OCI-LY7 (cell line): Measurements from ENCODE around the gene EML2. TPM values are rescaled to one million over a fixed set of nuclear protein-coding genes. Genes with fewer than 3 reads are reported as not detected.
A peak's percentile ranks its signal among the peaks of the same experiment; 100 is the strongest.

Experiments used
- BruUV-seq: library from RNA; stranded (reverse); fragments of 400-500 nt; replicated peaks from 2 replicates; lab custom pipeline; 2021; lab: Mats Ljungman, UMichigan
- CTCF ChIA-PET: fragments of 300-600 bp; sonication (Branson Sonifier 250); formaldehyde crosslinking; loops from one replicate; lab custom pipeline; 2022; ENCODE audit warnings: antibody characterized with exemption; ENCODE audit not compliant: unreplicated experiment; lab: Charles Lee
- POLR2A ChIA-PET: fragments of 300-600 bp; sonication (Branson Sonifier 250); formaldehyde crosslinking; loops from one replicate; lab custom pipeline; 2022; ENCODE audit warnings: antibody characterized with exemption; lab: Charles Lee
- DNase-seq: peaks from one replicate; pipeline ENCODE4 v3.0.0-alpha.2; 2015; ENCODE audit warnings: low spot score
- H2AFZ ChIP-seq: fragments of 200-600 bp; sonication (generic), shearing (Covaris generic); 2 replicates; pipeline ENCODE4 v1.6.1; 2014; ENCODE audit warnings: mild to moderate bottlenecking, antibody characterized with exemption, low read length, moderate library complexity
- H3K27ac ChIP-seq: fragments of 200-600 bp; sonication (generic); 2 replicates; pipeline ENCODE4 v1.5.1; 2014; ENCODE audit warnings: mixed run types, low read depth, mild to moderate bottlenecking, moderate library complexity, low read length, inconsistent platforms; ENCODE audit not compliant: poor library complexity, severe bottlenecking
- H3K36me3 ChIP-seq: fragments of 200-600 bp; sonication (generic); 2 replicates; pipeline ENCODE4 v1.6.1; 2014; ENCODE audit warnings: mild to moderate bottlenecking, antibody characterized with exemption, low read length, moderate library complexity, mixed read lengths; ENCODE audit not compliant: insufficient read depth
- H3K4me1 ChIP-seq: fragments of 200-600 bp; sonication (generic); 2 replicates; pipeline ENCODE4 v1.5.1; 2014; ENCODE audit warnings: mild to moderate bottlenecking, low read length; ENCODE audit not compliant: insufficient read depth, poor library complexity, severe bottlenecking
- H3K4me2 ChIP-seq: fragments of 200-600 bp; sonication (generic); 2 replicates; pipeline ENCODE4 v1.6.1; 2014; ENCODE audit warnings: mild to moderate bottlenecking, low read length
- H3K4me3 ChIP-seq: fragments of 200-600 bp; sonication (generic); 2 replicates; pipeline ENCODE4 v1.5.1; 2014; ENCODE audit warnings: mild to moderate bottlenecking, low read depth, low read length; ENCODE audit not compliant: poor library complexity, severe bottlenecking
- H3K79me2 ChIP-seq: fragments of 200-600 bp; sonication (generic); 2 replicates; pipeline ENCODE4 v1.6.1; 2016; ENCODE audit warnings: low read depth, mild to moderate bottlenecking, low read length, moderate library complexity, mixed read lengths; ENCODE audit not compliant: insufficient read depth
- H3K9me2 ChIP-seq: fragments of 200-600 bp; sonication (generic); 2 replicates; pipeline ENCODE4 v1.6.1; 2016; ENCODE audit warnings: mild to moderate bottlenecking, low read length, mixed read lengths; ENCODE audit not compliant: insufficient read depth
- H3K9me3 ChIP-seq: fragments of 200-600 bp; sonication (generic); 2 replicates; pipeline ENCODE4 v1.6.1; 2014; ENCODE audit warnings: mild to moderate bottlenecking, mixed run types, low read length, mixed read lengths
- H4K20me1 ChIP-seq: fragments of 200-600 bp; sonication (generic); 2 replicates; pipeline ENCODE4 v1.6.1; 2014; ENCODE audit warnings: mild to moderate bottlenecking, antibody characterized with exemption, low read length, moderate library complexity, mixed read lengths; ENCODE audit not compliant: insufficient read depth
- EZH2phosphoT487 ChIP-seq: fragments of 200-600 bp; sonication (generic); IDR thresholded peaks from 2 replicates; pipeline ENCODE4 v1.6.1; 2018; ENCODE audit warnings: low read depth, borderline replicate concordance, mild to moderate bottlenecking, mixed run types, antibody characterized with exemption, low read length, moderate library complexity, mixed read lengths
- intact Hi-C: fragments of 100-400 bp; cut with micrococcal nuclease; formaldehyde crosslinking; loops from one replicate; pipeline ENCODE4 v1.10.0; 2022; ENCODE audit not compliant: unreplicated experiment
- total RNA-seq, 2 experiments: library from RNA; depleted of rRNA in 1 of 2; stranded (reverse); fragments of >200 nt in 1 of 2; shearing (Covaris generic) in 1 of 2; gene quantifications; 2 replicates each; pipeline ENCODE4 v1.2.3, GENCODE V29; 2014 to 2022
- TF ChIP-seq, protein P1 (sequence below): fragments of 200-600 bp; sonication (generic); conservative IDR thresholded peaks from 2 replicates; pipeline ENCODE4 v1.5.1; 2014; ENCODE audit warnings: mild to moderate bottlenecking, antibody characterized with exemption, low read length, moderate library complexity, mixed read lengths

The EML2 gene
- total RNA-seq, 2 experiments from 2014 or later, result 26.1 to 47.5 TPM

DNA sequence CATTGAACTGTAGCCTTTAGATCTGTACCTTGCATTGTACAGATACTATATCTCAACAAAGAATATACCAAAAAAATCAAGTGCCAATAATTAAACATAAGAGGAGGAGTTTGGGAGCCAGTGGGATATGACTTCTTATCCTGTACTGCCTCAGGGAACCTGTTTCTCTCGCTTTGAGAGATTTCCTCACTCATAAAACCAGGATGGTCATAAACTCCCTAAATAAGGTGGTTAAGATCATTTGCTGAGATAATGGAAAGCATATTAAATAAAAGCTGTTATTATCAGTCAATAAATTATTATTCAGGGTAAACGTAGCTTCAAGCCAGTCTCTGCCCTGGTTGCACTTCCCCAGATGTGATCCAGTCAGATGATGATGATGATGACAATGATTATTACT lies 71.6 kb downstream of the EML2 start:
- H3K4me2 ChIP-seq, result no peak overlapping the region
- CTCF ChIA-PET, result no interaction called here

DNA sequence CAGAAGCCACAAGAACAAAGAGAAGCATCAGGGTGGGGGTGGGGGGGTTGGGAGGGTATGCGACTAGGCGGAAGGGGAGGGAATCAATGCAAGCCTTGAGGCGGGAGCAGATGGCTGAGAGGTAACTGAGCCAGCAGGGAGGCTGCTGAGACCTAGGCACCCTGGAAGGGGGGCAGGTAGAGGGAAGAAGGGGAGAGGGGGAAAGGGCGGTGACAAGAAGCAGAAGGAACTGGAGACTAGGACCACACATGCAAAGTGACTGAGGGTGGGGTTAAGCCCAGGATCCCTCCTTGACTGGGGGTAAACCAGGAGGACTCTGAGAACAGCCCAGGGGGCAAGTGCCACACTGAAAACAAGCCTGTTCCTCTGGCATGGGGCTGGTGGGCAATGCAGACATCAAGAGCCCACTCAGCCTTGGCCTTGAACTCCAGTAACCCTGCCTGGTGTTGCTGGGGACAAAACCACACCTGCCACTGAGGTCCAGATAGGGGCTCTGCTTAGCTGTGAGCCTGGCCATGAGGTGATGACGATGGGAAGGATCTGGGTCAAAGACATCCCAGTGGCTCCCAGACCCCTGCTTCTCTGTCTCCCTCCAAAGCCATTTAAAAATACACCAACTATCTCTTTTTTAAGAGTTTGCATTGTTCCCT lies 74.9 kb downstream of the EML2 start:
- TF ChIP-seq EZH2phosphoT487, result no peak
- TF ChIP-seq, protein P1, sequence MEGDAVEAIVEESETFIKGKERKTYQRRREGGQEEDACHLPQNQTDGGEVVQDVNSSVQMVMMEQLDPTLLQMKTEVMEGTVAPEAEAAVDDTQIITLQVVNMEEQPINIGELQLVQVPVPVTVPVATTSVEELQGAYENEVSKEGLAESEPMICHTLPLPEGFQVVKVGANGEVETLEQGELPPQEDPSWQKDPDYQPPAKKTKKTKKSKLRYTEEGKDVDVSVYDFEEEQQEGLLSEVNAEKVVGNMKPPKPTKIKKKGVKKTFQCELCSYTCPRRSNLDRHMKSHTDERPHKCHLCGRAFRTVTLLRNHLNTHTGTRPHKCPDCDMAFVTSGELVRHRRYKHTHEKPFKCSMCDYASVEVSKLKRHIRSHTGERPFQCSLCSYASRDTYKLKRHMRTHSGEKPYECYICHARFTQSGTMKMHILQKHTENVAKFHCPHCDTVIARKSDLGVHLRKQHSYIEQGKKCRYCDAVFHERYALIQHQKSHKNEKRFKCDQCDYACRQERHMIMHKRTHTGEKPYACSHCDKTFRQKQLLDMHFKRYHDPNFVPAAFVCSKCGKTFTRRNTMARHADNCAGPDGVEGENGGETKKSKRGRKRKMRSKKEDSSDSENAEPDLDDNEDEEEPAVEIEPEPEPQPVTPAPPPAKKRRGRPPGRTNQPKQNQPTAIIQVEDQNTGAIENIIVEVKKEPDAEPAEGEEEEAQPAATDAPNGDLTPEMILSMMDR, result no peak
- POLR2A ChIA-PET, result interaction anchor here (0.7 kb wide), 2 partner anchors 96 to 160 kb away, joined by 3 read pairs; partner anchors contain the start of gene FOSB
- H3K27ac ChIP-seq, result peak overlapping the region; percentile 88

More for the DNA sequence above, 71.6 kb downstream of the EML2 start:
- peaks cover 6% of the 10 kb centered on the region; the same call in 1 of the 2 replicates for H3K36me3 ChIP-seq
- 0 out of 2 replicates have a peak, but pooled peaks cover 3% of the 10 kb centered on the region for H4K20me1 ChIP-seq
- H3K9me2 ChIP-seq, result no peaks in the 10 kb centered on the region
- no peak overlapping the region for H3K4me3 ChIP-seq
- DNase-seq, result no peak
- no peak overlapping the region for H3K27ac ChIP-seq
- POLR2A ChIA-PET, result interaction anchor here (0.6 to 0.7 kb wide), 2 partner anchors 72 to 73 kb away, joined by 3 read pairs; no protein-coding TSS in a partner anchor
- peaks cover 31% of the 10 kb centered on the region for H3K4me1 ChIP-seq
- intact Hi-C loops, result no loop called here
- TF ChIP-seq, protein P1, result no peak
- no peak for TF ChIP-seq EZH2phosphoT487
- H2AFZ ChIP-seq, result no peak overlapping the region
- peaks cover 6% of the 10 kb centered on the region; the same call in 1 of the 2 replicates for H3K79me2 ChIP-seq
- no peaks in the 10 kb centered on the region for H3K9me3 ChIP-seq
- no TSS peak for BruUV-seq

GRCh38 chr19:45560686-45561085 lies 78.5 kb downstream of the EML2 start:
- no peak overlapping the region for H2AFZ ChIP-seq
- ChIA-PET CTCF (no interaction called here), POLR2A (interaction anchor here (0.7 kb wide), 1 partner anchor 113 kb away, joined by 3 read pairs; no protein-coding TSS in a partner anchor)
- no peak overlapping the region for H3K4me2 ChIP-seq
- intact Hi-C loops, result no loop called here
- H3K4me1 ChIP-seq, result peaks cover 51% of the 10 kb centered on the region
- H3K36me3 ChIP-seq, result no peaks in the 10 kb centered on the region; the same call in 1 of the 2 replicates
- no peaks in the 10 kb centered on the region for H3K9me3 ChIP-seq
- DNase-seq, result no peak
- H3K79me2 ChIP-seq, result peaks cover 23% of the 10 kb centered on the region; the same call in 1 of the 2 replicates
- H3K27ac ChIP-seq, result no peak overlapping the region
- no peaks in the 10 kb centered on the region for H3K9me2 ChIP-seq
- H4K20me1 ChIP-seq, result no peaks in the 10 kb centered on the region; the same call in 1 of the 2 replicates
- TF ChIP-seq EZH2phosphoT487, result no peak
- TF ChIP-seq, protein P1, result no peak
- no peak overlapping the region for H3K4me3 ChIP-seq
- BruUV-seq, result no TSS peak

More for the DNA sequence above, 74.9 kb downstream of the EML2 start:
- H2AFZ ChIP-seq, result no peak overlapping the region
- no peaks in the 10 kb centered on the region for H3K9me2 ChIP-seq
- H3K79me2 ChIP-seq, result peaks cover 23% of the 10 kb centered on the region; the same call in 1 of the 2 replicates
- peak overlapping the region; percentile 8 for H3K4me3 ChIP-seq
- BruUV-seq, result no TSS peak
- CTCF ChIA-PET, result no interaction called here
- peaks cover 44% of the 10 kb centered on the region for H3K4me1 ChIP-seq
- peak; percentile 60 for DNase-seq
- H3K9me3 ChIP-seq, result no peaks in the 10 kb centered on the region
- intact Hi-C loops, result no loop called here
- peak overlapping the region; percentile 64 for H3K4me2 ChIP-seq
- H4K20me1 ChIP-seq, result no peaks in the 10 kb centered on the region
- no peaks in the 10 kb centered on the region; the same call in none of the 2 replicates for H3K36me3 ChIP-seq
